NB4 (cell line): ENCODE results near the gene AGPS.
"Not testable (repeated sequence)": the region's sequence is repeated elsewhere in the genome, so short reads cannot be mapped to it uniquely, and the experiment has no call there.

ENCODE experiments used
- DNase-seq: peaks from one replicate; pipeline ENCODE4 v3.0.0; 2010; ENCODE audit warnings: low read depth
- H3K4me3 ChIP-seq: one replicate; pipeline ENCODE4 v1.5.1; 2011; ENCODE audit warnings: mild to moderate bottlenecking, low read depth, low read length, moderate library complexity
- CTCF ChIP-seq: IDR thresholded peaks from one replicate; pipeline ENCODE4 v1.5.1; 2012; ENCODE audit warnings: low read depth, low read length
- MAX ChIP-seq: IDR thresholded peaks from 2 replicates; pipeline ENCODE4 v1.6.1; 2011; ENCODE audit warnings: low read depth, low read length
- MYC ChIP-seq: IDR thresholded peaks from 2 replicates; pipeline ENCODE4 v1.6.1; 2011; ENCODE audit warnings: low read depth, low read length
- POLR2A ChIP-seq: IDR thresholded peaks from 2 replicates; pipeline ENCODE4 v1.6.1; 2011; ENCODE audit warnings: mild to moderate bottlenecking; ENCODE audit not compliant: insufficient read length; ENCODE audit errors: extremely low read depth

The AGPS gene

DNA sequence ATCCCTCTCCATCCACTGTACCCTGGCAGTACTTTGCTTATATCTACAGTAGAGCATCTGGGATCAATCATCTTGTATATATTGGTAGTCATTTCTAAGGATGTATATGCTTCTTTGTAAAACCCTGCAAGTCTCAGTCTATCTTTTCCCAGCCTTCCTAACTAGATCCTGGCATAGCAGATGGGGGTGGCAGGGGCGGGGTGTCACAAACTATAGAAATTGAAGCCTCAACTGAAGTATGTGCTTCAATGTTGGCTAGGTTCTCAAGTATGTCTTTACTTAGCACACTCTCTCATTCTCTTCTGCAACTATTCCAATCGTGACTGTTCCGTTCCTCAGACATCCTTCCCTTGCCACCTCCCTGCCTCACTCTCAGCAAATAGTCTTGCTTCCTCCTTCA is 30.1 kb upstream of the AGPS start:
- TF ChIP-seq POLR2A = no peak
- no peak for TF ChIP-seq CTCF
- TF ChIP-seq MYC = no peak
- TF ChIP-seq MAX = no peak

GRCh38 chr2:177363332-177363731 is 29.2 kb upstream of the AGPS start:
- DNase-seq = no peak
- TF ChIP-seq MAX = no peak
- TF ChIP-seq CTCF = no peak
- TF ChIP-seq MYC = no peak
- TF ChIP-seq POLR2A = no peak
- H3K4me3 ChIP-seq = no peak overlapping the region

More for the DNA sequence above, 30.1 kb upstream of the AGPS start:
- H3K4me3 ChIP-seq = no peak overlapping the region
- no peak for DNase-seq

GRCh38 chr2:177365764-177366163 is 26.8 kb upstream of the AGPS start:
- not testable (repeated sequence) for H3K4me3 ChIP-seq, DNase-seq

DNA sequence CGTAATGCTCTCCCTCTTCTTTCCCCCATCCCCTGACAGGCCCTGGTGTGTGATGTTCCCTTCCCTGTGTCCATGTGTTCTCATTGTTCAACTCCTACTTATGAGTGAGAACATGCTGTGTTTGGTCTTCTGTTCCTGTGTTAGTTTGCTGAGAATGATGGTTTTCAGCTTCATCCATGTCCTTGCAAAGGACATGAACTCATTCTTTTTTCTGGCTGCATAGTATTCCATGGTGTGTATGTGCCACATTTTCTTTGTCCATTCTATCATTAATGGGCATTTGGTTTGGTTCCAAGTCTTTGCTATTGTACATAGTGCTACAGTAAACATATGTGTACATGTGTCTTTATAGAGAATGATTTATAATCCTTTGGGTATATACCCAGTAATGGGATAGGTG is 24.6 kb upstream of the AGPS start:
- not testable (repeated sequence) for DNase-seq

GRCh38 chr2:177379354-177379753 is 13.2 kb upstream of the AGPS start:
- DNase-seq = no peak
- H3K4me3 ChIP-seq = no peak overlapping the region
- TF ChIP-seq CTCF (no peak), MAX (no peak), POLR2A (no peak), MYC (no peak)

More for the DNA sequence above, 24.6 kb upstream of the AGPS start:
- not testable (repeated sequence) for H3K4me3 ChIP-seq

DNA sequence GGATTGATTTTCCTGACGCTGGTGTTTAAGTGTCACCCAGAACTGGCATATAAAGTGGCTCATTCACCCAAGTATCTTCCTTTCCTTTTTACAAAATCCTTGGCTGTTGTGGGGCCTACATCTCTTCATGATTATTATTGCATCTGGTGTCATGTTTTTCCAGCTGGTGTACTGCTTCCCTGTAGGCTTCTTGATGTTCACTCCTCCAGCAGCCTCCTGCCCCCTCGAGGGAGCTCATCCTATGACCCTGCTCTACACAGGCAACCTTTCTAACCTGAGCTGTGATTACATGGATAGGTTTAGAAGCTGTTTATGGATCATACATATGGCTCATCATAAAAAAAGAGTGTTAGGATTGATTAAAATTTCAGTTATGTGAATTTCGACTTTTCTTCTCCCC is 12.4 kb upstream of the AGPS start:
- TF ChIP-seq MAX = no peak
- no peak for TF ChIP-seq MYC
- no peak for TF ChIP-seq POLR2A
- no peak for TF ChIP-seq CTCF
- H3K4me3 ChIP-seq = no peak overlapping the region
- no peak for DNase-seq

GRCh38 chr2:177383935-177384334 is 8.6 kb upstream of the AGPS start:
- H3K4me3 ChIP-seq = no peak overlapping the region
- DNase-seq = no peak
- no peak for TF ChIP-seq CTCF
- TF ChIP-seq MYC = no peak
